HT1080 (cell line): Measurements from ENCODE around the gene TSPEAR. TPM values are rescaled to one million over a fixed set of nuclear protein-coding genes. Genes with fewer than 3 reads are reported as not detected.
"Not testable (repeated sequence)": the region's sequence is repeated elsewhere in the genome, so short reads cannot be mapped to it uniquely, and the experiment has no call there.

Experiments
- DNase-seq: peaks from one replicate; pipeline ENCODE4 v3.0.0-alpha.2; 2015; ENCODE audit warnings: low read depth
- total RNA-seq: library from RNA; depleted of rRNA; stranded (reverse); fragments of >200 nt; shearing (Covaris generic); gene quantifications from 2 replicates; pipeline ENCODE4 v1.2.3, GENCODE V29; 2014

TSPEAR gene
- total RNA-seq, 1 experiment from 2014 or later = not detected

DNA sequence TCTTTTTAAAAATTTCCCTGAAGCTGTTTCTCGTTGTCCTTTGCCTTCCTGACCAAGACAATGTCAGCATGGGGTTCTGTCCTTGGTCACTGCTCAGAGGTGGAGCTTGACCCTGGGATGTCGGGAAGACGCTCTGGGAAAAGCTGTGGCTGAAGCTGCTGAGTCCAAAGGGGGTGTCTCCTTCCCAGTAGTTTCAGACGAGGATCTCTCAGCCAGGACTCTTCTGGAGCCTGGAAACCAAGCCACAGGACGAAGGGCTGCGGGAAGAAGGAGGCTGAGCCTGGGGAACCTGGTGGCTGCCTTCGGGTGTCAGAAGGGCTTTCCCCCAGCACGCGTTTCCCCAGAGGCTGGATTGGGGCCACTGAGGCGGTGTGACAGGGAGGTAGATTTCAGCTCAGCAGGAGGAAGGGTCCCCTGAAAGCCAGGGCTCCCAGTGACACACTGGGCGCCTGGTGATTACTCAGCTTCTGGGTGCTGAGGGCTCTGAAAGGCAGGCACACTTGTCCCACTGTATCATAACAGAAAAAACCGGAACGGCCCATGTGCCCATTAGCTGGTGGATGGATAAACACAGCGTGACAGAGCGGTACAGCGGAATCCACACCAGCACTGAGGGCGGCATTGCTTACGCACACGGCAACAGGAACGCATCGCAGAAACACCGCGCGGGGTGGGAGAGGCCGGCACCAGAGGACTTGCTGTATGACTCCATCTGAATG is 24.4 kb downstream of the TSPEAR start:
- DNase-seq = no peak

- DNase-seq = no peak
Measured at GRCh38 chr21:44686000-44686781, 25.2 kb downstream of the TSPEAR start.

DNA sequence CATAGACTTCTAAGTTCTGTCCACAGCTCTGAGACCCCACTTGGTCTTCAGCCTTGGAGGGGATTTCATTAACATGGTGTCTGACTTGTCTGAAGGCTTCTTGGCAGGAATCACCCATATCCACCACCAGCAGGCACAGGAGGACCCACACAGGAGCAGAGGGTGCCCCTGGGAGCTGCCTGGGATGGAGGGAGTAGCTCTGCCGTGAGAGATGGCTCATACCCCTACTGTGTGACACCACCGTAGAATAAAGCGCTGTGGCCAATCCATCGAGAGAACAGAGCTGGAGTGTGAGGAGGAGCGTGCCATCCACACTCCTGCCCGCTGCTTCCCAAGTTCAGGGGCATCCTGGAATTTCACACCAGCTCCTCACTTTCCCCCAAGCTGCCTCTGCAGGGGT is 26.3 kb downstream of the TSPEAR start:
- not testable (repeated sequence) for DNase-seq

- no peak for DNase-seq
Measured at GRCh38 chr21:44684483-44684882, 26.9 kb downstream of the TSPEAR start.

DNA sequence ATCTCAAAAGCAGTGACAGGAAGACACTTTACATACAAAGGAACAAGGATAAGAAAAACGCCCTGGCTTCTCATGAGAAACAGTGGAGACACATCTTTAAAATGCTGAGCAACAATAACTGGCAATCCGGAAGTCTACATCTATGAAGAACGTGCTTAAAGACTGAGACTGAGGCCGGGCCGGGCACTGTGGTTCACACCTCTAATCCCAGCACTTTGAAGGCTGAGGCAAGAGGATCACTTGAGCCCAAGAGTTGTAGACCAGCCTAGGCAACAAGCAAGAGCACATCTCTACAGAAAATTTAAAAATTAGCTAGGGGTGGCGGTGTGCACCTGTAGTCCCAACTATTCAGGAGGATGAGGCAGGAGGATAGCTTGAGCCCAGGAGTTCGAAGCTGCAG is 27.3 kb downstream of the TSPEAR start:
- DNase-seq = no peak

DNA sequence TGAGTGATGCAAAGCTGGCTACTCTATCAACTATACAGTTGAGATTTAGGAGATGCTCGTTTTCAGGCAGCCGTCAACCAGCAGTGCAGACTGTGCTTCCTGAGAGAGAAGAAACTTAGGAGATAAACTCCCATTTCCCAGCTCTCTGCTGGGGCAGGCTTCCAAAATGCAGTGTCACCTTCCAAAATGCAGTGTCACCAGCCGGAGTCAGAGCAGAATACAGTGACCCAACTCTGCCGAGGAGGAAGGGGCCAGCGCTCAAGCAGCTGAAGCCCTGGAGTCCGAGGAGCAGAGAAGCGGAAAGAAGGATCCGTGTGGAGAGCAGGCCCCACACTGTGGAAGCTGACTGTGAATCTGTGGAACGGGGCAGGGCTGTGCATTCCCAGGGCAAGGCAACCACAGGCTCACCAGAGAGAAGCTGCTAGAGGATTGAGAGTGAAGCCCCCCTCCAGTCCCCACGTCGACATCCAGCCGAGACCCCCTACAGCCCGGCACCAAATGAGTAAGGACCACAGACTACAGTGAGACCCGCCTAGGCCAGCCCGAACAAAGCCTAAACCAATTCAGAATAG is 28.7 kb downstream of the TSPEAR start:
- no peak for DNase-seq

DNA sequence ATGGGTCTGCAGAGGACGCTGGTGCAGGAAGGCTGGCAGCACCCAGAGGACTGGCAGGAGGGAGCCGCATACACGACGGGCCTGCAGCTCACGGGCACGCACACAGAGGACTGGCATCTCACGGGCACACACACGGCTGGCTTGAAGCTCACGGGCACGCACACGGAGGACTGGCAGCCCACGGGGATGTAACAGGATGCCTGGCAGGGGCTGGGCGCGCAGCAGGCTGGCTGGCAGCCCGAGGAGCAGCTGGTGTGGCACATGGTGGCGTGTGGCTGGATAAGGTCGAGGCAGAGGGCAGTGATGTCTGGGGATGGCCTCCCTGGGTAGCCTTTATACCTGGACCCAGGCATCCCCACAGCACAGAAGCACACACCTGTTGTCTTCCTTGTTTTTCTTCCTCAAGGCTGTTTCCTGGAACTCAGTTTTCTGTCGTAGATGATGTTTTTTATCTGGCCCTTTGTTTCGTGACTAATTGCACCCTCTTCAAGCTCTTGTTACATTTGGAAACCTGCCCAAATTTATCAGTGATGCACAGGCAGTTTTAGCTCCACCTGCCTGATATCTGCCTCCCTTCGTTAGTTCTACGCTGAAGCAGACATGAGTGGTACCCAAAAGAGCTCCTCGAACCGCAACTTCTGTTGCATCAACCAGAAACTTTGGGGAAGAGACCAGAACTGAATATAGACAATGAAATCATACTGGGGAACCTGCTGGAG is 29.4 kb downstream of the TSPEAR start, which contains the start of gene KRTAP12-1:
Gene KRTAP12-1 (minus strand): TSS at position 303 of the 719 bp plus-strand sequence. CDS start 40 bp downstream, at position 263.
- no peak for DNase-seq

- DNase-seq = no peak
Measured at GRCh38 chr21:44681152-44681551, 30.2 kb downstream of the TSPEAR start.

DNA sequence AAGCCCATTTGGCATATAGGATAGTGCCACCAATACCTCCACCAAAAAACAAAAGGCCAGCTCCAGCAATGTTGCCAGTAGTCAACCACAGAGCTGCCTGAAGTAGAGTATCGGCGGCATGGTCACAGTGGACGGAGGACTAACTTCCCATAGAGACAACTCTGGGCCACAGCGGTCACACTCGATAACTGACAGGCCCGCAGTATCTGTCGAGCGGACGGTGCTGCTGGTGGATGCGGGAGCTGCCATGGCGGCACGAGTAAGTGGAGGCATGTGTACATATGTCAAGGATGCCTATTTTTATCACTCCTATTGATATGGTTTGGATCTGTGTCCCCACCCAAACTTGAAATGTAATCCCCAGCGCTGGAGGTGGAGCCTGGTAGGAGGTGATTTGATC is 33.5 kb downstream of the TSPEAR start:
- DNase-seq = no peak

GRCh38 chr21:44671911-44672310 is 39.5 kb downstream of the TSPEAR start:
- DNase-seq = no peak

GRCh38 chr21:44670642-44671432 is 40.5 kb downstream of the TSPEAR start:
- no peak for DNase-seq

DNA sequence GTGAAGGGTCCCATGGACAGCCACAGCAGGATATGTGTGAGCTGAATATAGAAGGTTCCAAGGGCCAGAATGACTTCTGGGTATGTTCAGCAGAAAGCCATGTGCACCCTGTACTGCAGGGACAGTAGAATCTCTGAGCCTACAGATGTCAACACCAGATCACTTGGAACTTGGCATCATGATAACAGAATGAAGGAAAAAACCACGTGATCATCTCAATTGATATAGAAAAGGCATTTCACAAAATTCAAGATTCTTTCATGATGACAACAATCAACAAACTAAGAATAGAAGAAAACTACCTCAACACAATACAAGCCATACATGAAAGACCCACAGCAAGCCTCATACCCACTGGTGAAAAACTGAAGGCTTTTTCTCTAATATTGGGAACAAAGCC is 43.8 kb downstream of the TSPEAR start:
- DNase-seq = no peak

DNA sequence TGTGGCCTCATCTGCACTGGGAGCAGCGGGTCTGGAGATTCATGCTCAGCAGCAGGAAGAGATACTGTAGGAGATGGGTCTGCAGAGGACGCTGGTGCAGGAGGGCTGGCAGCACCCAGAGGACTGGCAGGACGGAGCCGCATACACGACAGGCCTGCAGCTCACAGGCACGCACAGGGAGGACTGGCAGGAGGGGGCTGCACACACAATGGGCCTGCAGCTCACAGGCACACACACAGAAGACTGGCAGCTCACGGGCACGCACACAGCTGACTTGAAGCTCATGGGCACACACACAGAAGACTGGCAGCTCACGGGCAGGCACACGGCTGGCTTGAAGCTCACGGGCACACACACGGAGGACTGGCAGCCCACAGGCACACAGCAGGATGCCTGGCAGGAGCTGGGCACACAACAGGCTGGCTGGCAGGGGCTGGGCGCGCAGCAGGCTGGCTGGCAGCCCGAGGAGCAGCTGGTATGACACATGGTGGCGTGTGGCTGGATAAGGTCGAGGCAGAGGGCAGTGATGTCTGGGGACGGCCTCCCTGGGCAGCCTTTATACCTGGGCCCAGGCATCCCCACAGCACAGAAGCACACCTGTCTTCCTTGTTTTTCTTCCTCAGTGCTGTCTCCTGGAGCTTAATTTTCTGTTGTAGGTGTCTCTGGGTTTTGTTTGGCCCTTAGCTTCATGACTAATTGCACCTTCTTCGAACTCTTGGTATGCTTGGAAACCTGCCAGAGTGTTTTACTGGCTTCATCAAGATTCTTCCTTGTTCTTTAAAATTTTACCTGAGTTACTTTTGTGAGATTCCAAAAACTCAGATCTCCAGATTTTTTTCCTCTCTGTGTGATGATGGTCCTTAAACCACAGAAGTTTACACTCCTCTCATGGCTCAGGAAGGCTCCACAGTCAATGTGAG is 44.7 kb downstream of the TSPEAR start, which contains the start of gene KRTAP12-2:
Gene KRTAP12-2 (minus strand): TSS at position 527 of the 920 bp plus-strand sequence. CDS start 41 bp downstream, at position 486.
- no peak for DNase-seq

DNA sequence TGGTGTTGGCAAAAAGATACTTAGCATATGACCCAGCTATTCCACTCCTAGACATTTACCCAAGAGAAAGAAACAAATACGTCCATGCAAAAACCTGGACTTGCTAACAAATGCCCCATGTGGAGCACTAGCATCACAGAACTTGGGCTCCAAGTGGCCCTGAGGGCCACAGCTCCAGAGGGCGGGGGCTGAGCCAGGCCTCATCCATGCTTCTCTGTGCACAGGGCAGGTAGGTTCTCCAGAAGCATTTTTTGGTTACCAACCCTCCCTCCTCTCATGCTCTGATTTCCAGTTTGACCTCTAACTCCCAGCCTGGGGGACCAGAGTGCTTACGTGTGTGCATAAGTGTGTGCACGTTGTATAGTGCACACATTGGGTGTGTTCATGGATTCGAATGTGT is 46.7 kb downstream of the TSPEAR start:
- DNase-seq = no peak

DNA sequence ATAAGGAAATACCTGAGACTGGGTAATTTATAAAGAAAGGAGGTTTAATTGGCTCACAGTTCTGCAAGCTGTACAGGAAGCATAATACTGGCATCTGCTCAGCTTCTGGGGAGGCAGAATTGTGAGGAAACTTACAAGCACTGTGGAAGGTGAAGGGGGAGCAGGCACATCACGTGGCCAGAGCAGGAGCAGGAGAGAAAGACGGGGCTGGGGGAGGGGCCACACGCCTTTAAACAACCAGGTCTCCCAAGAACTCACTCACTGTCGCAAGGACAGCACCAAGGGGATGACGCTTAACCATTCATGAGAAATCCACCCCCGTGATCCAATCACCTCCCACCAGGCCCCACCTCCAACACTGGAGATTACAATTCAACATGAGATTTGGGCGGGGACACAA is 49.8 kb downstream of the TSPEAR start:
- DNase-seq = not testable (repeated sequence)

DNA sequence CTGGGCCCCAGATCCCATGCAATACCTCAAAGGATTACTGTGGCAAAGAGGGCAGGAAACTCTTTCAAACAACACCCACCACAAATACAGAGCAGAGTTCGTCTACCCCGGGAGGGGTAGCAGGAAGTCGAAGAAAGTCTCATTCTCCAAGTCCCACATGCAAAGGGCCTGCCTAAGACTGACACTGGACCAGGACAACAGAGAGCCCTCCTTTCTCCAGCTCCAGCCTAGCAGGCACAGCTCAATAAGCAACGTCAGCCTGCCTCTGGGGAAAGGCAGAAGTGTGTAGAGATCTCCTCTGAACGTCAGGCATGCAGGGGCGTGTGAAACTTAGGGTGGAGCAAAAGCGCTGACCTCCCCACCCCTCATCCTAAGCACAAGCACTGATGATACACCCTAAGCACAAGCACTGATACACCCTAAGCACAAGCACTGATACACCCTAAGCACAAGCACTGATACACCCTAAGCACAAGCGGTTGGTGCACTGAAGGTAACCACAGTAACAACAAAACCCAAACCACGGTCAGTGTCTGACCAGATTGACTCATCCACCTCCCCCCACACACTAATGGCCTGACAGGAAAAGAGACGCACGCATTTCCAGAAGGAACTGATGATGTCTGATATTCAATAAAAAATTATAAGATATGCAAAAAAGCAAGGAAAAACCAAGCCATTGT is 52.3 kb downstream of the TSPEAR start:
- DNase-seq = no peak

DNA sequence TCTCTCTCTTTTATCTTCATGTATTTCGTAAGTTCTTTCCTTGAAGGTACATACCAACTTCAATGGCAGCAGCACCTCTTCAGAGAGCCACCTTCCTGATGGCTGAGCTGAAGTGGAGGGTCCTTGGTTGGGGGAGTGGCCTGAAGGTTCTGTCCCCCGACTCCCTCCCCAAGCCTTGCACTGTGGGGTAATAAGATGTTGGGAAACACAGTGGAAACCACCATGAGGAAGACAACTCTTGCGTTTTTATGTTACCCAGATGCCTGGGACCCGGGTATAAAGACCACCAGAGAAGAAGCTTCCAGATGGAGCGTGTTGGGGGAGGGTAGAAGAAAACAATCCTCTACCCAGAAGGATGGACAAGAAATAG is 52.8 kb downstream of the TSPEAR start:
- no peak for DNase-seq

DNA sequence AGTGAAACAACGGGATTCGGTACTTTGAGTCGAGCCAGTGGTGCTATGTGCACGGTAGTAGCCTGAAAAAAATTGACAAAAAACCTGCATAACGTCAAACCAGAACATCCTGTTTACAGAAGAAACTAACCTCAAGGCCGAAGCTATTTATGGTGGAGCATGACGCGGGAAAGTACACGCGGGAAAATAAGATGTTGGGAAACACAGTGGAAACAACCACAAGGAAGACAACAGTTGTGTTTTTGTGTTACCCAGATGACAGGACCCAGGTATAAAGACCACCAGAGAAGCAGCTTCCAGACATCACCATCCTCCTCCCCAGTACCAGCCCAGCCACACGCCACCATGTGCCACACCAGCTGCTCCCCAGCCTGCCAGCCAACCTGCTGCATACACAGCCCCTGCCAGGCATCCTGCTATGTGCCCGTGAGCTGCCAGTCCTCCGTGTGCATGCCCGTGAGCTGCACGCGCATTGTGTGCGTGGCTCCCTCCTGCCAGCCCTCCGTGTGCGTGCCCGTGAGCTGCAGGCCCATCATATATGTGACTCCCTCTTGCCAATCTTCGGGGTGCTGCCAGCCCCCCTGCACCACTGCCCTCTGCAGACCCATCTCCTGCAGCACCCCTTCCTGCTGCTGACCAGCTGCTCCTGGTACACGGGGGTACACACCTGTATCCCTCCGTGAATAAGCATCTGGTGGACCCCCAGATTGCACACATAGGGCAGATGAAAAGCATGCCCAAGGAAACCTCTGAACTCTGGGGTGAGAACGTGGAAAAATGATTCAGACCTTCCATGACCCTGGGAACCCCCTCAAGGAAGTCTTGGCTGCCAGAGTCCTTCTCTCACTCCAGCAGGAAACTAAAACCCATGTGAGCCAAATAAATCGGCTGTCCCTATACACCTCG is 53.5 kb downstream of the TSPEAR start, which contains the start of gene KRTAP12-3:
Gene KRTAP12-3 (plus strand): TSS at position 298 of the 906 bp plus-strand sequence. CDS start 48 bp downstream, at position 346.
- no peak for DNase-seq
